ENCODE measurements around the gene ATP10A.
A peak's percentile ranks its signal among the peaks of the same experiment; 100 is the strongest.
"Not testable (repeated sequence)": the region's sequence is repeated elsewhere in the genome, so short reads cannot be mapped to it uniquely, and the experiment has no call there.

The ATP10A gene

GRCh38 chr15:25670621-25671020 lies 192.5 kb downstream of the ATP10A start:
- no peak for DNase-seq

GRCh38 chr15:25670025-25670554 lies 193.0 kb downstream of the ATP10A start:
- DNase-seq = no peak

- DNase-seq = no peak
Measured at GRCh38 chr15:25668901-25669300, 194.2 kb downstream of the ATP10A start.

- DNase-seq = no peak
Measured at GRCh38 chr15:25668236-25668795, 194.8 kb downstream of the ATP10A start.

GRCh38 chr15:25667829-25668228 lies 195.3 kb downstream of the ATP10A start:
- no peak for DNase-seq

- DNase-seq = no peak
Measured at GRCh38 chr15:25665913-25666312, 197.2 kb downstream of the ATP10A start.

GRCh38 chr15:25664761-25665160 lies 198.4 kb downstream of the ATP10A start:
- DNase-seq = no peak

- no peak for DNase-seq
Measured at GRCh38 chr15:25663515-25663914, 199.6 kb downstream of the ATP10A start.

DNA sequence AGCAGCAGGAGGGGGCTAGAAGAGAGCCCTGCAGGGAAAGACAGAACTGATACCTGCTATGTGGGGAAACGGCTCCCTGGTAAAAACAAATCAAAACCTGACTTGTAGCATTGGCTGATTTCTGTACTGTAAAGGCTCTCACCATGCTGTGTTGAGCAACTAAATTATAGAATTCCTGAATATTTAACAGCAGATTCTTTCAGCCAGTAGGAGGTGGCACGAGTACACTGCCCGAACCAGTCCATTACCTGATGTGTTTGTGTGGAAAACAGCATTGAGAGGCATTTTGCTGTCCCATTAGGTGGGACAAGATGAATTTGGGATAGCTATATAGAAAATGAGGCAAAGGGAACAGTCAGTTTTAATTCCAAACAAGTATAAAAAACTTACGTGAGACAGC lies 201.2 kb downstream of the ATP10A start:
- DNase-seq = no peak

- no peak for DNase-seq
Measured at GRCh38 chr15:25659251-25659650, 203.9 kb downstream of the ATP10A start.

- no peak for DNase-seq
Measured at GRCh38 chr15:25658560-25658959, 204.6 kb downstream of the ATP10A start.

- DNase-seq = no peak
Measured at GRCh38 chr15:25655207-25655948, 207.7 kb downstream of the ATP10A start.

- DNase-seq = no peak
Measured at GRCh38 chr15:25653371-25653770, 209.8 kb downstream of the ATP10A start.

GRCh38 chr15:25652704-25653103 lies 210.4 kb downstream of the ATP10A start:
- DNase-seq = peak; percentile 61

- DNase-seq = no peak
Measured at GRCh38 chr15:25649390-25649789, 213.7 kb downstream of the ATP10A start.

- no peak for DNase-seq
Measured at GRCh38 chr15:25643120-25643519, 220.0 kb downstream of the ATP10A start.

DNA sequence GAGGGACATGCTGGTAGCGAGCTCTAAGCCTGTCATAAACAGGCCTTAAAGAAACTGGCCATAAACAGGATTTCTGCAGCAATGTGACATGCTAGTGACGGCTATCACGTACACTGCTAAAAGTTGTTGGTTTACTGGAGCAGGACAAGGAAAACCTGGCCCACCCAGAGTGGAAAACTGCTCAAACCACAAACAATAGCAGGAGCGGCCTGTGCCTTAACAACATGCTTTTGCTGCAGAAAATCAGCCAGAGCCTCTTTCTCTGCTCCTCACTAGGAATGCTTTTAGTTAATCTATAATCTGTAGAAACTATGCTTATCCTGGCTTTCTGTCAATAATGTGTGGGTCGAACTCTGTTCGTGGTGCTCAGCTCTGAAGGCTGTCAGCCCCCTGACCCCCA lies 221.4 kb downstream of the ATP10A start:
- no peak for DNase-seq

- no peak for DNase-seq
Measured at GRCh38 chr15:25641361-25641760, 221.8 kb downstream of the ATP10A start.

DNA sequence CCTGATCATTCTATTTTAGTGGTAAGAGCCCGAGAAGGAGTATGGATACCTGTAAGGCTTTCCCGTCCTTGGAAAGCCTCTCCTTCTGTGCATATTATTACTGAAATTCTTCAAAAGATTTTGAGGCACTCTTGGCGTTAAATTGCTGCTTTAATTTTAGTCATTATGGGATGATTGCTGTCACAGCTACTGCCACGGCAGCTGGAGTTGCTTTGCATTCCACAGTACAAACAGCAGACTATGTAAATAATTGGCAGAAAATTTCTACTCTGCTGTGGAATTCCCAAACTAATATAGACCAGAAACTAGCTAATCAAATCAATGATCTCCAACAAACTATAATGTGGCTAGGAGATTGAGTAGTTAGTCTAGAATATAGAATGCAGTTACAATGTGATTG lies 222.2 kb downstream of the ATP10A start:
- not testable (repeated sequence) for DNase-seq

DNA sequence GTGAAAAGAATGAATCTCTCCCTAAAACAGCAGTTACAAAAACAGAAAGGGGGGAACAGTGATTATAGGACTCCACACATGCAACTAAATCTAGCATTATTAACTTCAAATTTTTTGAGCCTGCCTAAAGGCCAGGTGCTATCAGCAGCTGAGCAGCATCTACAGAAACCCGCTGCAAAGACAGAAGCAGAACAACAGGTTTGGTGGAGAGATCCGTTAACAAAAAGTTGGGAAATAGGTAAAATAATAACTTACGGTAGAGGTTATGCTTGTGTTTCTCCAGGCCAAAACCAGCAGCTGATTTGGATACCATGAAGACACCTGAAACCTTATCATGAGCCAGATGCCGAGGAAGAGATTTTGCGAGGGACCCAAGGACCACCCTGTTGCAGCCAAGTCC lies 222.7 kb downstream of the ATP10A start:
- no peak for DNase-seq

- DNase-seq = not testable (repeated sequence)
Measured at GRCh38 chr15:25636486-25636885, 226.6 kb downstream of the ATP10A start.

DNA sequence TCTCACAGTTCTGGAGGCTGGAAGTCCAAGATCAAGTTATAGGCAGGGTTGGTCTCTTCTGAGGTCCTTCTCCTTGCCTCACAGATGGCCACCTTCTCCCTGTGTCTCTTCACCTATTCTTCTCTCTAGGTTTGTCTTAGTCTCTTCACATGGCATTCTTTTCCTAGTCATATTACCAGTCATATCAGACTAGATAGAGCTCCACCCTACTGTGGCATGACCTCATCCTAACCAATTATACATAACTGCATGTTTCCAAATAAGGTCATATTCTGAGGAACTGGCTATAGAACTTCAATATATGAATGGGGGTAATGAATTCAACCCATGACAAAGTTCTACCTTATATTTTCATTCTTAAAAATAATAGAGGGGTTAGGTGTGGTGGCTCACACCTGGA lies 227.9 kb downstream of the ATP10A start:
- DNase-seq = peak; percentile 3

DNA sequence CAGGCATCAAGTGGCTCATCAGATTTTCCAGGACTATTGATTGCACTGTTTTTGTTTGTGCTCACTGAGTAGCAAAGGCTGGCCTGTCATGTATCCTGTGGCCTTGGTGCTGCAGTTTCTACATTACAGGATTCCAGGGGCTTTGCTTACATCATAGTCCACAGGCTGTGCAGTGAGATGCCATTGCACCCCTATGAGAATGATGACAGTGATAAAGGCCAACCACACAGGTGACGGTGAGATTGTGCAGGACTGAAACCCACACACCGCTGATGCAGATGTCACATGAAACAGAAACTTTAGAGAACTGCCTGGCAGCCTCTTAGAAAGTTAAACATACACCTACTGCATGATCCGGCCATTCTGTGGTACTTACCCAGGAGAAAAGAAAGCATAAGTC lies 229.3 kb downstream of the ATP10A start:
- DNase-seq = no peak

DNA sequence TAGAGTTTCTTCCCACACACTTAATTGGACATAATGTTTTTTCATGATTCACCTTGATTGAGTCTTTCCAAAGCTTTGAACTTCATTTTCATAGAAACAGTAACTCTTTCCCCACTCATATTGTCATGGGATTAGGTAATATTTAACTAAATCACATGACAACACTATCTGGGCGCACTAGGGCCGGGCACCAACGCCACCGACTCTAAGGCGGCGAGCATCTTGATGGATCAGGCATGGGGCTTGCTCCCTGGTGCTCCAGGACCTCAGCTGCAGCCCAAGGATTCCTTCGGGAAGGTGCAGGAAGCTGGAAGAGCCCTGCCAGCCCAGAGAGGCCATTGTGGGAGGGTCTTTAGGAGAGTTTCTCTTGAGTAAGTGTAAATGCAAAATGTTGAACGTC lies 231.2 kb downstream of the ATP10A start:
- DNase-seq = no peak

Data from activated CD4-positive, alpha-beta T cell treated with anti-CD3 and anti-CD28 coated beads, Interleukin-10, Interleukin-2, amounts not matched to agents 100 ng/mL and 50 ng/mL, durations not matched to agents 16 hours and 8 hours (primary cell).